Fibroblast of pulmonary artery (primary cell): ENCODE results near the gene SMARCC2.
"Not testable (repeated sequence)": the region's sequence is repeated elsewhere in the genome, so short reads cannot be mapped to it uniquely, and the experiment has no call there.

ENCODE experiments used
- DNase-seq: peaks from one replicate; pipeline ENCODE4 v3.0.0-alpha.2; 2010; ENCODE audit warnings: low read depth
- H3K4me3 ChIP-seq: replicated peaks from 2 replicates; pipeline ENCODE4 v1.5.1; 2011; ENCODE audit warnings: low read depth, mild to moderate bottlenecking, control low read depth, low read length, moderate library complexity
- TF ChIP-seq, protein P1 (sequence below): IDR thresholded peaks from 2 replicates; pipeline ENCODE4 v1.5.1; 2011; ENCODE audit warnings: mild to moderate bottlenecking, control low read depth, low read length, inconsistent platforms; ENCODE audit errors: missing control alignments

The SMARCC2 gene

GRCh38 chr12:56117778-56118687, 71.2 kb downstream of the SMARCC2 start, which contains the start of gene ZC3H10:
ZC3H10 (plus strand) TSS chr12:56118266; CDS start chr12:56120563, 2,297 bp downstream.
- H3K4me3 ChIP-seq: peak within 1 kb of the TSS; percentile 92
- TF ChIP-seq, protein P1, sequence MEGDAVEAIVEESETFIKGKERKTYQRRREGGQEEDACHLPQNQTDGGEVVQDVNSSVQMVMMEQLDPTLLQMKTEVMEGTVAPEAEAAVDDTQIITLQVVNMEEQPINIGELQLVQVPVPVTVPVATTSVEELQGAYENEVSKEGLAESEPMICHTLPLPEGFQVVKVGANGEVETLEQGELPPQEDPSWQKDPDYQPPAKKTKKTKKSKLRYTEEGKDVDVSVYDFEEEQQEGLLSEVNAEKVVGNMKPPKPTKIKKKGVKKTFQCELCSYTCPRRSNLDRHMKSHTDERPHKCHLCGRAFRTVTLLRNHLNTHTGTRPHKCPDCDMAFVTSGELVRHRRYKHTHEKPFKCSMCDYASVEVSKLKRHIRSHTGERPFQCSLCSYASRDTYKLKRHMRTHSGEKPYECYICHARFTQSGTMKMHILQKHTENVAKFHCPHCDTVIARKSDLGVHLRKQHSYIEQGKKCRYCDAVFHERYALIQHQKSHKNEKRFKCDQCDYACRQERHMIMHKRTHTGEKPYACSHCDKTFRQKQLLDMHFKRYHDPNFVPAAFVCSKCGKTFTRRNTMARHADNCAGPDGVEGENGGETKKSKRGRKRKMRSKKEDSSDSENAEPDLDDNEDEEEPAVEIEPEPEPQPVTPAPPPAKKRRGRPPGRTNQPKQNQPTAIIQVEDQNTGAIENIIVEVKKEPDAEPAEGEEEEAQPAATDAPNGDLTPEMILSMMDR: peak; percentile 43
- peak; percentile 100 for DNase-seq

DNA sequence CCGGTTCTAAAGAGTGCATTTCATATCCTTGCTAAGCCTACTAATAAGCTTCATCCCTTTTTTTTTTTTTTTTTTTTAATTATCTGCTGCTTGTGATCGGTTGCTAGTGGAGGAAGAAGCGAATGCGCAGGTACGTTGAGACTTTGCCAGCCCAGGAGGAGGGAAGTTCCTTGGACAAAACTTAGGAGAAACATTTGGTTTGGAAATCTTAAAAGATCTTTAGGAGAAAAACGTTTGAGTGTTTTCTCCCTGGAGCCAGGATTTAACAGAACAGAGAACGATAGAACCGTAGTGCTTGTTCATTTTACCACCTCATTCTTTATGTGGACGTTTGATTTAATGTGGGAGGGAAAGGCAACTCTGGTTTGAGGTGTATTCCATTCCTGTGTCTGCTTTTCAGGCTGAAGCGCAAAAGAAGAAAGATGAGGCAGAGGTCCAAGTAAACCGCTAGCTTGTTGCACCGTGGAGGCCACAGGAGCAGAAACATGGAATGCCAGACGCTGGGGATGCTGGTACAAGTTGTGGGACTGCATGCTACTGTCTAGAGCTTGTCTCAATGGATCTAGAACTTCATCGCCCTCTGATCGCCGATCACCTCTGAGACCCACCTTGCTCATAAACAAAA, 72.1 kb downstream of the SMARCC2 start:
- H3K4me3 ChIP-seq: peak overlapping the region; percentile 92
- DNase-seq: not testable (repeated sequence)

DNA sequence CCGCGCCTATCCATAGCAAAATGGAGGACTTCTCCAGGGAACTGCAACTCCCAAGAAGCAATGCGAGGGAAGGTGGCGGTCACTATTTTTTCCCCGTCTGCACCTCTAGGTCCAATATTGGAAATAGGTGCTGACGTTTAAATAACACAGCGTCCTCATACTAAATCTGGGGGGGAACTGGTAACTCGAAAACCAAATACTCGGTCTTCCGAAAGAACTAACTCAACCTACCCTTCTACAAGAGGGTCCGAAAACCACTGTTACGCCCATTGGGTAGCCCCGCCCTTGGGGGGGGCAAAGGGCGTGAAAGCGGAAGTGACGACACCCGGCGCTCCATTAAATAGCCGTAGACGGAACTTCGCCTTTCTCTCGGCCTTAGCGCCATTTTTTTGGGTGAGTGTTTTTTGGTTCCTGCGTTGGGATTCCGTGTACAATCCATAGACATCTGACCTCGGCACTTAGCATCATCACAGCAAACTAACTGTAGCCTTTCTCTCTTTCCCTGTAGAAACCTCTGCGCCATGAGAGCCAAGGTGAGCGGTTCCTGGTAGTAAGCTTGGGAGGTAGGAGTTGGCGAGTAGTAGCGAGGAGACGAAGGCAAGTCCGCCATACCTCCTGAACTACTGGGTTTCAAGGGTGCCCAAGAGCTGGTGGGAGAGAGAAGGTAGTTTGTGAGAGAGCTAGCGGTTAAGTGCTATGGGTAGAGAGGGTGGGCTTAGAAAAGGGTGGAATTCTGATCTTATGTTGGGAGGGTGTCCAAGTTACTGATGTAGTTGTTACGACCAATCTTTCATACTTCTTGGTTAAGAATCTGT, 72.8 kb downstream of the SMARCC2 start, which contains the start of gene RPL41:
RPL41 (plus strand) TSS at position 367 of the 815 bp plus-strand sequence.
- peak; percentile 96 for DNase-seq
- TF ChIP-seq, protein P1: no peak
- H3K4me3 ChIP-seq: peak within 1 kb of the TSS; percentile 86

DNA sequence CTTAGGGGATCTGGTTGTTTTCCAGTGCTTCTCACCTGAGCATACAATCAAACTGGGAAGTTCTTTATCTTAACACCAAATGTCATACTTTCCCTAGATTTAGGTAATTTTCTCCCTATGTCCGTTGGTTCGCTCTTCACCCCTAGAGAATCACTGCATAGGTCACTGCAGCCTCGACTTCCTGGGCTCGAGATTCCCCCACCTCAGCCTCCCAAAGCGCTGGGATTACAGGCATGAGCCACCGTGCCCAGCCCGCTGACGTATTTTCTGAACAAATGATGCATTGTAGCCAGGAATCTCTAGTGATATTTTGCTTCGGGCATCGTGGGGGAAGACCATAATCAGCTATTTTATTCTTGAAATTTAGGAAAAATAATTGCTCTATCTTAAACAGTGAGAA, 74.0 kb downstream of the SMARCC2 start:
- peak overlapping the region; percentile 86 for H3K4me3 ChIP-seq
- TF ChIP-seq, protein P1: no peak
- peak; percentile 45 for DNase-seq

DNA sequence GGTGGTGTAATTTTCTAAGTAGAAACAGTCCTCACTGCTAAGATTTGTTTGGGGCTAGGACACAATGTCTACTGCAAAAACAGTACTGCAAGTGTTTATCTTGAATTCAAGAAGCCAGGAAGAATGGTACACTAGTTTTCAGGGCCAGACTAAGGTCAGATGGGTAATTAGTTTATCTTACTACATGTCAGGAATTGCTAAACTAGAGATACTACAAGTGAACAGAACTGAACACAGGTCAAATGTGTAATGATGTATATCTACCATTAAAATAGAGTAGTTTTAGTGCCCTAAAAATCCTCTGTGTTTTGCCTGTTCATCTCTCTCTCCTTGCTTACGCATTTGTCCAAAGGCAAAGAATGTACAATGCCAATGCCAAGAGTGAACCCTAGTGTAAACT, 75.2 kb downstream of the SMARCC2 start:
- DNase-seq: no peak
- TF ChIP-seq, protein P1: no peak
- no peak overlapping the region for H3K4me3 ChIP-seq
